Measurements from ENCODE around the gene CHST11. TPM values are rescaled to one million over a fixed set of nuclear protein-coding genes. Genes with fewer than 3 reads are reported as not detected.

CHST11 gene
- total RNA-seq, 1 experiment from 2014 or later, result 6.7 TPM

GRCh38 chr12:104414581-104415341 lies 42.0 kb upstream of the CHST11 start:
- no peak overlapping the region for H2BK120ac ChIP-seq (ENCODE audit: low read depth, low read length, poor library complexity, severe bottlenecking)
- H3K4me2 ChIP-seq (ENCODE audit: insufficient read depth, insufficient read length, low read length), result peak overlapping the region; percentile 21

More at GRCh38 chr12:104414581-104415341, 42.0 kb upstream of the CHST11 start:
- Histone ChIP-seq H2AFZ (ENCODE audit: low read length) (no peak overlapping the region), H3K4me1 (ENCODE audit: insufficient read depth, low read length) (peaks cover 6% of the 10 kb centered on the region; the same call in 1 of the 2 replicates), H2BK12ac (ENCODE audit: insufficient read length, low read depth, low read length) (no peak overlapping the region), H4K8ac (replicated peaks; ENCODE audit: insufficient read length, low read depth, low read length) (no peak overlapping the region), H2AK5ac (ENCODE audit: insufficient read length, low read length) (no peak overlapping the region), H3K14ac (ENCODE audit: insufficient read depth, low read length) (no peak overlapping the region), H2BK20ac (ENCODE audit: low read depth, low read length, poor library complexity, severe bottlenecking) (no peak overlapping the region), H2BK5ac (ENCODE audit: insufficient read length, low read length) (no peak overlapping the region), H4K5ac (ENCODE audit: insufficient read length, low read depth, low read length) (no peak overlapping the region), H3K23me2 (ENCODE audit: insufficient read length, low read depth, low read length, poor library complexity, severe bottlenecking) (no peaks in the 10 kb centered on the region), H3K56ac (ENCODE audit: insufficient read length, low read depth, low read length) (no peak overlapping the region), H3K27me3 (ENCODE audit: insufficient read depth, low read length) (0 out of 2 replicates have a peak, but pooled peaks cover 1% of the 10 kb centered on the region), H3K9ac (ENCODE audit: extremely low read depth, insufficient read length, low read length) (no peak overlapping the region), H3K79me1 (ENCODE audit: insufficient read depth, low read depth, low read length, poor library complexity, severe bottlenecking) (no peaks in the 10 kb centered on the region), H4K91ac (ENCODE audit: insufficient read length, low read depth, low read length) (no peak overlapping the region), H3K18ac (ENCODE audit: insufficient read length, low read depth, low read length) (no peak overlapping the region), H3K9me3 (ENCODE audit: control insufficient read depth, low read depth, low read length) (no peaks in the 10 kb centered on the region), H3K23ac (ENCODE audit: insufficient read length, low read depth, low read length) (no peak overlapping the region), H4K20me1 (ENCODE audit: control insufficient read depth, insufficient read depth, insufficient read length) (no peaks in the 10 kb centered on the region), H3K79me2 (ENCODE audit: insufficient read depth, low read length) (no peaks in the 10 kb centered on the region), H3K27ac (ENCODE audit: insufficient read length, low read depth, low read length) (no peak overlapping the region), H2BK15ac (ENCODE audit: low read depth, low read length) (no peak overlapping the region), H3T11ph (ENCODE audit: low read length) (no peak overlapping the region), H3K4ac (ENCODE audit: low read depth, low read length) (no peak overlapping the region)
- Mint-ChIP-seq H3K27me3 (ENCODE audit: low read depth) (peaks cover 20% of the 10 kb centered on the region), H3K4me1 (peaks cover 20 to 21% of the 10 kb centered on the region in 2 experiments), H3K9me3 (no peaks in the 10 kb centered on the region), H3K27ac (no peak overlapping the region), H3K36me3 (ENCODE audit: insufficient read depth in 1 of 3, low read depth in 3 of 3) (no peaks in the 10 kb centered on the region), H3K4me3 (no peak overlapping the region)
- peak; percentile 85 for DNase-seq
- WGBS (ENCODE audit: extremely low coverage, insufficient read length, low lambda C conversion rate), result no CpG with 5 or more reads among the region's 6 CpGs
- TF ChIP-seq CTCF (conservative IDR thresholded peaks at IDR 0.05), result no peak; the same call in 2 of the 3 replicates
